ENCODE measurements around the gene PTGR3.

PTGR3 gene

DNA sequence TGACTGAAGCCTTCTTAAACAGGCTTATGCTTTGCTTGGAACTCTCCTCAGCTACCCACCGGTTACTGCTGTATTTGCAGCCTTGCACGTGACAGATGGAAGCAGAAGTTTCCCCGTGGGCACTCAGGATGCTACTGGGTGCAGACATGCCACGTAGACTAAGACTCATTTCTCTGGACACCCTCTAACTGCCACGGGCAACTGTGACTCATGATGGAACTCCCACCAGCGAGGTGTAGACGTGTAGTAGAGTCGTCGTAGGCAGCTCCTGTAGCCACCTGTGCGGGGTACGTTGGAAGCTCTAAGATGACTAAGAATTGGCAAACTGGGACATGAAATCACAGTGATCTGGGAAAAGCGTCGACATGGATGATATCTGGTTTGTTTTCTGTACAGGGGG is 29.2 kb upstream of the PTGR3 start:
- TF ChIP-seq ZBTB7A (IDR thresholded peaks at IDR 0.05; ENCODE audit: low read depth) (no peak), TCF12 (IDR thresholded peaks at IDR 0.05; ENCODE audit: low read depth) (no peak), CEBPB (IDR thresholded peaks at IDR 0.05) (no peak), YY1 (IDR thresholded peaks at IDR 0.05; ENCODE audit: low read depth) (no peak), NFIC (IDR thresholded peaks at IDR 0.05) (no peak)

DNA sequence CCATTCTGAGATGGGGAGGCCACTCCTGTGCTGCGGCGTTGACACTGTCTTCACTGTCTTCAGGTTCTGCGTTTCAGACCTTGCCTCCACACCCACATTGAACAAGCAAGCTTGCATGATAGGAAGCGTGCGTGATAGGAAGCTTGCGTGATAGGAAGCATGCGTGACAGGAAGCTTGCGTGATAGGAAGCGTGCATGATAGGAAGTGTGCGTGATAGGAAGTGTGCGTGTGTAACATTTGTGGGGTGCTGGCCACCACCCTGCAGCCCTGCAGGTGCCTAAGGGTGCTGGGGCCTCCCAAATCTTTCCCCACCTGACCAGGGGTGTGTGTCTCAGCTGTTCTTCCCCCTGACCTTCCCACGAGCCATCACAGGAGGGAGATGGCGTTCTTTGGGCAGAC is 27.0 kb upstream of the PTGR3 start:
- no peak for TF ChIP-seq RAD21 (IDR thresholded peaks at IDR 0.05; ENCODE audit: low read depth)
- TF ChIP-seq, protein P1, sequence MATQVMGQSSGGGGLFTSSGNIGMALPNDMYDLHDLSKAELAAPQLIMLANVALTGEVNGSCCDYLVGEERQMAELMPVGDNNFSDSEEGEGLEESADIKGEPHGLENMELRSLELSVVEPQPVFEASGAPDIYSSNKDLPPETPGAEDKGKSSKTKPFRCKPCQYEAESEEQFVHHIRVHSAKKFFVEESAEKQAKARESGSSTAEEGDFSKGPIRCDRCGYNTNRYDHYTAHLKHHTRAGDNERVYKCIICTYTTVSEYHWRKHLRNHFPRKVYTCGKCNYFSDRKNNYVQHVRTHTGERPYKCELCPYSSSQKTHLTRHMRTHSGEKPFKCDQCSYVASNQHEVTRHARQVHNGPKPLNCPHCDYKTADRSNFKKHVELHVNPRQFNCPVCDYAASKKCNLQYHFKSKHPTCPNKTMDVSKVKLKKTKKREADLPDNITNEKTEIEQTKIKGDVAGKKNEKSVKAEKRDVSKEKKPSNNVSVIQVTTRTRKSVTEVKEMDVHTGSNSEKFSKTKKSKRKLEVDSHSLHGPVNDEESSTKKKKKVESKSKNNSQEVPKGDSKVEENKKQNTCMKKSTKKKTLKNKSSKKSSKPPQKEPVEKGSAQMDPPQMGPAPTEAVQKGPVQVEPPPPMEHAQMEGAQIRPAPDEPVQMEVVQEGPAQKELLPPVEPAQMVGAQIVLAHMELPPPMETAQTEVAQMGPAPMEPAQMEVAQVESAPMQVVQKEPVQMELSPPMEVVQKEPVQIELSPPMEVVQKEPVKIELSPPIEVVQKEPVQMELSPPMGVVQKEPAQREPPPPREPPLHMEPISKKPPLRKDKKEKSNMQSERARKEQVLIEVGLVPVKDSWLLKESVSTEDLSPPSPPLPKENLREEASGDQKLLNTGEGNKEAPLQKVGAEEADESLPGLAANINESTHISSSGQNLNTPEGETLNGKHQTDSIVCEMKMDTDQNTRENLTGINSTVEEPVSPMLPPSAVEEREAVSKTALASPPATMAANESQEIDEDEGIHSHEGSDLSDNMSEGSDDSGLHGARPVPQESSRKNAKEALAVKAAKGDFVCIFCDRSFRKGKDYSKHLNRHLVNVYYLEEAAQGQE (IDR thresholded peaks at IDR 0.05; ENCODE audit: low read depth): no peak
- TF ChIP-seq NFIC (IDR thresholded peaks at IDR 0.05): no peak
- TF ChIP-seq CREB1 (IDR thresholded peaks at IDR 0.05; ENCODE audit: low read depth): no peak
- TF ChIP-seq TCF12 (IDR thresholded peaks at IDR 0.05; ENCODE audit: low read depth): no peak
- TF ChIP-seq TEAD4 (IDR thresholded peaks at IDR 0.05): no peak
- no peak for TF ChIP-seq EGR1 (IDR thresholded peaks at IDR 0.05)
- no peak for TF ChIP-seq EP300 (IDR thresholded peaks at IDR 0.05; ENCODE audit: borderline replicate concordance)
- no peak for TF ChIP-seq FOXM1 (IDR thresholded peaks at IDR 0.05; ENCODE audit: borderline replicate concordance, low read depth)

DNA sequence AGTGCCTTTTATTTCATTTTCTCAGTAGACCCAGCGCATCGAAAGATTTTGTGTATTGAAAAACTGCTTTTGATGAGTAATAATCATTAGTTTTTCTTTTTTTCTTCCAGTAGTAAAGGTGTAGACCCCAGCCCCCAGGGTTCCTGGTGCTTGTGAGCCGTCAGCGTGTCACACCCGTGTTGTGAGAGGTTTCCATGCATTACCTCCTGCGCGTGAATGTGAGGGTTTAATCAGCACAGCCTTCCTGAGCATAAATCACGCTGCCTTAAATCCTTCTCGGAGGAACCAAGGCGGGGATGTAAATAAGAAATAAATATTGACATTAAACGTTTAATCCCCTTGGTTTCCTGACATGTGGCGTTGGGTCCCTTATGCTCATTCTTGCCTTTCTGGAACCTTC is 26.0 kb upstream of the PTGR3 start:
- TF ChIP-seq EP300 (IDR thresholded peaks at IDR 0.05; ENCODE audit: borderline replicate concordance) (no peak), ZBTB7A (IDR thresholded peaks at IDR 0.05; ENCODE audit: low read depth) (no peak), CREB1 (IDR thresholded peaks at IDR 0.05; ENCODE audit: low read depth) (no peak)

DNA sequence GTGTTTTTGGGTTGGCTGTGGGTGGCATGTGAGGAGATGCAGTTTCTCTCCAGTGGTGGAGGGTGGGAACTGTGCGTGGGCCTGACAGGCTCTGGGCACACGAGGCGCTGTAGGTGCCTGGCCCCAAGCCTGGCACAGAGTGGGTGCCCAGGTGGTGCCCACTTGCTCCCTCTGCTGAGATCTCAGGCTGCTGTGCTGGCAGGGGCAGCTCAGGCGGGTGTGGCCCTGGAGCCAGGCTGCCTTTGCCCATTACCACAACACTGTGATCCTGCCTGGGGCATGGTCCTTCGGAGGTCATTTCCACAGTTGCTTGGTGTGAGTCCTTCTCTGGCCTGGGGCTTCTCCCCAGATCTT is 22.1 kb upstream of the PTGR3 start:
- TF ChIP-seq FOXM1 (IDR thresholded peaks at IDR 0.05; ENCODE audit: borderline replicate concordance, low read depth) (no peak), NFIC (IDR thresholded peaks at IDR 0.05) (no peak)
- TF ChIP-seq, protein P2, sequence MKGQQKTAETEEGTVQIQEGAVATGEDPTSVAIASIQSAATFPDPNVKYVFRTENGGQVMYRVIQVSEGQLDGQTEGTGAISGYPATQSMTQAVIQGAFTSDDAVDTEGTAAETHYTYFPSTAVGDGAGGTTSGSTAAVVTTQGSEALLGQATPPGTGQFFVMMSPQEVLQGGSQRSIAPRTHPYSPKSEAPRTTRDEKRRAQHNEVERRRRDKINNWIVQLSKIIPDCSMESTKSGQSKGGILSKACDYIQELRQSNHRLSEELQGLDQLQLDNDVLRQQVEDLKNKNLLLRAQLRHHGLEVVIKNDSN (IDR thresholded peaks at IDR 0.05): no peak
- TF ChIP-seq, protein P3, sequence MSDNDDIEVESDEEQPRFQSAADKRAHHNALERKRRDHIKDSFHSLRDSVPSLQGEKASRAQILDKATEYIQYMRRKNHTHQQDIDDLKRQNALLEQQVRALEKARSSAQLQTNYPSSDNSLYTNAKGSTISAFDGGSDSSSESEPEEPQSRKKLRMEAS (IDR thresholded peaks at IDR 0.05): no peak

DNA sequence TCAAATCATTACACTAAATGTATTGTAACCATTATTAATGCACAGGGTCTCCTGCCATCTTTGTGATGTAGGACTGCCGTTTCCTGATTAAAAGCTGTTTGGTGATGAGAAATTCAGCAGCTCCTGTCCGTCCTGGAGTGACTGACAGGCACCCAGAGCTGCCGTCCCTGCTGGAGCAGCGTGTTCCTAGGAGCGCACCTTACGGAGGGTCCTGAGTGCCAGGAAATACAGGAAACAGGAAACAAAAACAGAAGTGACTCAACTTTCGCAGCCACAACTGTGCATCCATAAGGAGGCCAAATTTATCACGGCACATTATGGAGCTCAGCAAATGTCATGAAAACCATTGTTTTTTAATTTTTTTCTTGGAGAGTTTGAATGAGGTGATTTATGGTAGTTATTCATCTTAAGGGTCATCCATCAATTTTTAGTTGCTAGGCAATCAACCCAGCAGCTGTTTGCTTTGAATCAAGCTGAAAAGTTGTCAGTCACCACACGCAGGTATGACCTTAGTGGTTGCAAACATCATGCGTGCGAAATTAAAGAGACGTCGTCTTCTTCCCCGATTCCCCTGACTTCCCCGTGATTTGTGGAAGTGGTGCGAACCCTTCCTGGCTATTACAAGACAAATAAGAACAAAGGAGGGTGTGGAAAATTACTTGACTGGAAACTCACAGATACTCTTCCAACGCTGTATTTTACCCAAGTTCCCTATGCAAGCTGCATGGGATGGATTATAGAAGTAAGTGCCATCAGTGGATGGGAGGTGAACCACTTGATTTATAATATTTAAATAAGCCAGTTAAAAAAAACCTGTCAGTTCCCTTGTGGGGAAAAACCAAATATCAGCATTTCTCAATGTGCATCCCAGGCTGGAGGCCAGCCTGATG is 21.5 kb upstream of the PTGR3 start:
- TF ChIP-seq, protein P2 (IDR thresholded peaks at IDR 0.05): no peak
- TF ChIP-seq, protein P1 (IDR thresholded peaks at IDR 0.05; ENCODE audit: low read depth): no peak
- no peak for TF ChIP-seq YY1 (IDR thresholded peaks at IDR 0.05; ENCODE audit: low read depth)
- TF ChIP-seq ZBTB7A (IDR thresholded peaks at IDR 0.05; ENCODE audit: low read depth): no peak
- TF ChIP-seq EP300 (IDR thresholded peaks at IDR 0.05; ENCODE audit: borderline replicate concordance): no peak
- no peak for TF ChIP-seq RAD21 (IDR thresholded peaks at IDR 0.05; ENCODE audit: low read depth)
- no peak for TF ChIP-seq CEBPB (IDR thresholded peaks at IDR 0.05)
- no peak for TF ChIP-seq NFIC (IDR thresholded peaks at IDR 0.05)
- TF ChIP-seq TEAD4 (IDR thresholded peaks at IDR 0.05): no peak
- no peak for TF ChIP-seq FOXM1 (IDR thresholded peaks at IDR 0.05; ENCODE audit: borderline replicate concordance, low read depth)
- TF ChIP-seq TCF12 (IDR thresholded peaks at IDR 0.05; ENCODE audit: low read depth): no peak
- TF ChIP-seq EGR1 (IDR thresholded peaks at IDR 0.05): no peak
- TF ChIP-seq, protein P3 (IDR thresholded peaks at IDR 0.05): no peak
- TF ChIP-seq CREB1 (IDR thresholded peaks at IDR 0.05; ENCODE audit: low read depth): no peak
- TF ChIP-seq TAF1 (IDR thresholded peaks at IDR 0.05; ENCODE audit: low read depth): no peak

DNA sequence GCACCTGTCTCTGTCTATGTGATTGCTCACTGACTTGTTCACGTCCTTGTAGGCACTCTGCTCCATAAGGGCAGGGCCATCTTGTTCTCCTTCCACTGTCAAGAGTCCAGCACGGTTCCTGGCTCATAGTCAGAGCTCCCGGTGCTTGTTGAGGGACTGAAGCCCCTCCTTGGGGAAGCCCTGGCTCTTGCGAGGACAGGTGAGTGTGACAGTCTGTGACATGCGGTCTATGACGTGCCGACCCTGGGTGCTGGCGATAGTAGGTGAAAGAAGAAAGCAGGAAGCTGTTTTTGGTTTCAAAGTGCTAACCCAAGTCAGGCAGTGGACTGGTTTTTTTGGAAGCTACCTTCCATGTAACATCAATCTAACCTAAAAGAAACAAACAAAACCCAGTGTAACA is 20.5 kb upstream of the PTGR3 start:
- TF ChIP-seq EGR1 (IDR thresholded peaks at IDR 0.05) (no peak), CREB1 (IDR thresholded peaks at IDR 0.05; ENCODE audit: low read depth) (no peak)
- TF ChIP-seq, protein P1 (IDR thresholded peaks at IDR 0.05; ENCODE audit: low read depth): no peak
